ENCODE data around the gene HMGN5.

The HMGN5 gene

GRCh38 chrX:81114757-81115156, 87.0 kb downstream of the HMGN5 start:
- DNase-seq = no peak

GRCh38 chrX:81110286-81110685, 91.4 kb downstream of the HMGN5 start:
- no peak for DNase-seq

GRCh38 chrX:81082649-81083048, 119.1 kb downstream of the HMGN5 start:
- DNase-seq = no peak

Data from inflammatory macrophage treated with lipopolysaccharide for 4 hours (primary cell).